DOHH2 (cell line): ENCODE measurements around the gene GLIS2.

Experiments
- H3F3A ChIP-seq: fragments of 200-600 bp; sonication (generic), shearing (Covaris generic); 2 replicates; pipeline ENCODE4 v1.6.0; 2016; ENCODE audit warnings: antibody characterized with exemption, mild to moderate bottlenecking; ENCODE audit not compliant: control insufficient read depth, insufficient read depth
- H3K27ac ChIP-seq: fragments of 200-600 bp; sonication (generic); 2 replicates; pipeline ENCODE4 v1.5.1; 2014; ENCODE audit warnings: low read depth, mild to moderate bottlenecking, low read length, moderate library complexity
- H3K27me3 ChIP-seq: fragments of 200-600 bp; sonication (generic); 2 replicates; pipeline ENCODE4 v1.6.1; 2014; ENCODE audit warnings: mild to moderate bottlenecking, low read length, mixed read lengths; ENCODE audit not compliant: control insufficient read depth
- H3K36me3 ChIP-seq: fragments of 200-600 bp; sonication (generic); 2 replicates; pipeline ENCODE4 v1.6.1; 2014; ENCODE audit warnings: mild to moderate bottlenecking, low read length, moderate library complexity, mixed read lengths; ENCODE audit not compliant: control insufficient read depth
- H3K4me1 ChIP-seq: fragments of 200-600 bp; sonication (generic); 2 replicates; pipeline ENCODE4 v1.6.1; 2014; ENCODE audit warnings: mild to moderate bottlenecking, low read length, mixed read lengths; ENCODE audit not compliant: control insufficient read depth
- H3K4me2 ChIP-seq: fragments of 200-600 bp; sonication (generic); 2 replicates; pipeline ENCODE4 v1.6.0; 2014; ENCODE audit warnings: mild to moderate bottlenecking, low read length, moderate library complexity
- H3K4me3 ChIP-seq: fragments of 200-600 bp; sonication (generic); 2 replicates; pipeline ENCODE4 v1.5.1; 2014; ENCODE audit warnings: mild to moderate bottlenecking, low read length, mixed read lengths
- H3K79me2 ChIP-seq: fragments of 200-600 bp; sonication (generic); 2 replicates; pipeline ENCODE4 v1.6.1; 2014; ENCODE audit warnings: mild to moderate bottlenecking, low read length, mixed read lengths; ENCODE audit not compliant: control insufficient read depth
- H3K9me2 ChIP-seq: fragments of 200-600 bp; sonication (generic); replicated peaks from 2 replicates; pipeline ENCODE4 v1.6.1; 2014; ENCODE audit warnings: mild to moderate bottlenecking, low read length, mixed read lengths; ENCODE audit not compliant: control insufficient read depth
- H3K9me3 ChIP-seq: fragments of 200-600 bp; sonication (generic); 2 replicates; pipeline ENCODE4 v1.6.1; 2014; ENCODE audit warnings: antibody characterized with exemption, low read length, mixed read lengths; ENCODE audit not compliant: control insufficient read depth, insufficient read depth
- H4K20me1 ChIP-seq: fragments of 200-600 bp; sonication (generic); 2 replicates; pipeline ENCODE4 v1.6.0; 2014; ENCODE audit warnings: low read depth, mild to moderate bottlenecking, antibody characterized with exemption, low read length, moderate library complexity; ENCODE audit not compliant: control insufficient read depth, insufficient read depth
- CTCF ChIP-seq: fragments of 200-600 bp; sonication (generic); IDR thresholded peaks from one replicate; pipeline ENCODE4 v1.5.1; 2014; ENCODE audit warnings: antibody characterized with exemption, mild to moderate bottlenecking, low read depth, low read length; ENCODE audit not compliant: poor library complexity, severe bottlenecking
- EZH2phosphoT487 ChIP-seq: fragments of 200-600 bp; sonication (generic); IDR thresholded peaks from 2 replicates; pipeline ENCODE4 v1.6.1; 2017; ENCODE audit warnings: borderline replicate concordance, mild to moderate bottlenecking, antibody characterized with exemption, low read length, moderate library complexity, mixed read lengths

The GLIS2 gene

GRCh38 chr16:4358831-4359561, 43.1 kb downstream of the GLIS2 start:
- no peak overlapping the region for H3K27ac ChIP-seq
- no peaks in the 10 kb centered on the region for H3K27me3 ChIP-seq
- no peaks in the 10 kb centered on the region for H3F3A ChIP-seq
- H3K4me3 ChIP-seq: no peak overlapping the region
- H3K79me2 ChIP-seq: no peaks in the 10 kb centered on the region
- H3K36me3 ChIP-seq: peaks cover 31% of the 10 kb centered on the region
- no peaks in the 10 kb centered on the region for H3K9me2 ChIP-seq
- peak; percentile 93 for TF ChIP-seq CTCF
- no peak for TF ChIP-seq EZH2phosphoT487
- H3K4me1 ChIP-seq: peaks cover 27% of the 10 kb centered on the region
- no peaks in the 10 kb centered on the region for H3K9me3 ChIP-seq
- H3K4me2 ChIP-seq: no peak overlapping the region
- no peaks in the 10 kb centered on the region for H4K20me1 ChIP-seq

DNA sequence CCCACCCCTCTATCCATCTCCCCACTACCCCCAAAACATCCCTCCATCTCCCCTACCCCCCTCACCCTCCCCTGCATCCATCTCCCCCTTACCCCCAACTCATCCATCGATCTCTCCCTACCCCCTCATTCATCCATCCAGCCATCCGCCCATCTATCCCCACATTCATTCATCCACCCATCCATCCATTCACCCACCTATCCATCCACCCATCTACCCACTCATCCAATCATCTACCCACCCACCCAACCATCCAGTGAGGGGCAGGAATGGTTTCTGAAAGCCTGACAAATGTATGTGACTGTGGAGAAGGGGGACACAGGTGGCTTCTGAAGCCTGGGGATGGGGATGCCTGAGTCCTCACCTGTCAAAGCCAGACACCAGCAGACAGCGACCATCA, 44.0 kb downstream of the GLIS2 start:
- no peak for TF ChIP-seq CTCF
- no peak for TF ChIP-seq EZH2phosphoT487

DNA sequence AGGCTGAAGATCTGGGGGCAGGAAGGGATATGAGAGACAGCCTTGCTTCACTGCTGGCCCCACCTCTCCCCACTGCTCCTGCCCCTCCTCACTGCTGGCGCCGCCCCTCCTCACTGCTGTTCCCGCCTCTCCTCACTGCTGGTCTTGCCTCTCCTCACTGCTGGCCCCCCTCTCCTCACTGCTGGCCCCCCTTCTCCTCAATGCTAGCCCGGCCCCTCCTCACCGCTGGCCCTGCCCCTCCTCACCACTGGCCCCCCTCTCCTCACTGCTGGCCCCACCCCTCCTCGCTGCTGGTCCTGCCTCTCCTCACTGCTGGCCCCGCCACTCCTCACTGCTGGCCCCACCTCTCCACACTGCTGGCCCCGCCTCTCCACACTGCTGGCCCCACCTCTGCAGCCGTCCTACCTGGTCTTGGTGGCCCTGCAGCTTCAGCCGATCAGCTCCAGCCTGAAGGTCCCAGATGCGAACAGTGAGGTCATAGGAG, 44.7 kb downstream of the GLIS2 start:
- Histone ChIP-seq H3K9me2 (no peaks in the 10 kb centered on the region), H3K4me3 (no peak overlapping the region), H3K27ac (no peak overlapping the region), H3F3A (no peaks in the 10 kb centered on the region; the same call in 1 of the 2 replicates), H3K4me1 (peaks cover 43% of the 10 kb centered on the region), H3K79me2 (no peaks in the 10 kb centered on the region), H3K9me3 (no peaks in the 10 kb centered on the region), H3K4me2 (no peak overlapping the region), H3K27me3 (no peaks in the 10 kb centered on the region), H3K36me3 (peaks cover 39% of the 10 kb centered on the region), H4K20me1 (no peaks in the 10 kb centered on the region)
- no peak for TF ChIP-seq CTCF
- no peak for TF ChIP-seq EZH2phosphoT487

More for the DNA sequence above, 44.0 kb downstream of the GLIS2 start:
- no peaks in the 10 kb centered on the region for H4K20me1 ChIP-seq
- H3K36me3 ChIP-seq: peaks cover 39% of the 10 kb centered on the region
- H3K27me3 ChIP-seq: no peaks in the 10 kb centered on the region
- H3K4me1 ChIP-seq: peaks cover 37% of the 10 kb centered on the region
- H3K9me3 ChIP-seq: no peaks in the 10 kb centered on the region
- no peak overlapping the region for H3K4me2 ChIP-seq
- no peaks in the 10 kb centered on the region for H3K79me2 ChIP-seq
- H3K4me3 ChIP-seq: no peak overlapping the region
- H3K9me2 ChIP-seq: no peaks in the 10 kb centered on the region
- H3K27ac ChIP-seq: no peak overlapping the region
- no peaks in the 10 kb centered on the region for H3F3A ChIP-seq
